SK-N-SH treated with all-trans-retinoic acid at 6 μM for 48 hours (cell line): ENCODE results near the gene WEE2.

Source experiments
- ATAC-seq: fragments of 200-7000 bp; cut with Tn5 transposase; 3 replicates; pipeline ENCODE4 v1.9.1; 2020; ENCODE audit warnings: mild to moderate bottlenecking, moderate library complexity
- CREB5 ChIP-seq: fragments of 250-450 bp; sonication (Bioruptor Pico); IDR thresholded peaks from 2 replicates; pipeline ENCODE4 v1.5.1; 2020; ENCODE audit warnings: low read depth, mild to moderate bottlenecking, moderate library complexity
- CSRNP3 ChIP-seq: fragments of 250-450 bp; sonication (Bioruptor Pico); IDR thresholded peaks from 2 replicates; pipeline ENCODE4 v1.5.1; 2021; ENCODE audit warnings: mild to moderate bottlenecking, moderate library complexity
- ESRRG ChIP-seq: fragments of 250-450 bp; sonication (Bioruptor Pico); IDR thresholded peaks from 2 replicates; pipeline ENCODE4 v1.6.1; 2021; ENCODE audit warnings: mild to moderate bottlenecking
- GLIS3 ChIP-seq: fragments of 250-450 bp; sonication (Bioruptor Pico); IDR thresholded peaks from 2 replicates; pipeline ENCODE4 v1.5.0; 2020; ENCODE audit warnings: mild to moderate bottlenecking, moderate library complexity
- ISL1 ChIP-seq: fragments of 250-450 bp; sonication (Bioruptor Pico); IDR thresholded peaks from 2 replicates; pipeline ENCODE4 v2.1.2; 2022; ENCODE audit warnings: mild to moderate bottlenecking, moderate library complexity
- OSR1 ChIP-seq: fragments of 250-450 bp; sonication (Bioruptor Pico); IDR thresholded peaks from 2 replicates; pipeline ENCODE4 v1.8.0; 2022; ENCODE audit warnings: moderate library complexity, mild to moderate bottlenecking, inconsistent platforms
- PATZ1 ChIP-seq: fragments of 250-450 bp; sonication (Bioruptor Pico); IDR thresholded peaks from 2 replicates; pipeline ENCODE4 v1.8.0; 2020; ENCODE audit warnings: mild to moderate bottlenecking, moderate library complexity, borderline replicate concordance
- POU6F1 ChIP-seq: fragments of 250-450 bp; sonication (Bioruptor Pico); IDR thresholded peaks from 2 replicates; pipeline ENCODE4 v1.8.0; 2021; ENCODE audit warnings: low read depth, mild to moderate bottlenecking, moderate library complexity, borderline replicate concordance
- PPARA ChIP-seq: fragments of 250-450 bp; sonication (Bioruptor Pico); IDR thresholded peaks from 2 replicates; pipeline ENCODE4 v1.5.0; 2020; ENCODE audit warnings: mild to moderate bottlenecking, borderline replicate concordance
- RARB ChIP-seq: fragments of 250-450 bp; sonication (Bioruptor Pico); IDR thresholded peaks from 2 replicates; pipeline ENCODE4 v1.8.0; 2021; ENCODE audit warnings: mild to moderate bottlenecking, moderate library complexity
- SNAI2 ChIP-seq: fragments of 250-450 bp; sonication (Bioruptor Pico); IDR thresholded peaks from 2 replicates; pipeline ENCODE4 v1.5.0; 2020; ENCODE audit warnings: mild to moderate bottlenecking, moderate library complexity
- TOX ChIP-seq: fragments of 250-450 bp; sonication (Bioruptor Pico); IDR thresholded peaks from 2 replicates; pipeline ENCODE4 v1.8.0; 2021; ENCODE audit warnings: mild to moderate bottlenecking, moderate library complexity, borderline replicate concordance
- ZC3H10 ChIP-seq: fragments of 250-450 bp; sonication (Bioruptor Pico); IDR thresholded peaks from 2 replicates; pipeline ENCODE4 v1.5.1; 2021; ENCODE audit warnings: mild to moderate bottlenecking, moderate library complexity
- ZFP3 ChIP-seq: fragments of 250-450 bp; sonication (Bioruptor Pico); IDR thresholded peaks from 2 replicates; pipeline ENCODE4 v1.5.0; 2020; ENCODE audit warnings: mild to moderate bottlenecking, moderate library complexity
- ZFP30 ChIP-seq: fragments of 450-650 bp; formaldehyde crosslinking; IDR thresholded peaks from 2 replicates; pipeline ENCODE4 v1.5.0; 2022; ENCODE audit warnings: mild to moderate bottlenecking, moderate library complexity
- ZNF70 ChIP-seq: fragments of 450-650 bp; formaldehyde crosslinking; IDR thresholded peaks from 2 replicates; pipeline ENCODE4 v1.5.0; 2020; ENCODE audit warnings: mild to moderate bottlenecking, moderate library complexity

Gene WEE2

GRCh38 chr7:141776374-141776773 lies 68.2 kb downstream of the WEE2 start, which contains the start of gene TAS2R4:
TSS of gene TAS2R4 (plus strand) at chr7:141776674. CDS start at chr7:141778489, 1,815 bp downstream.
- TF ChIP-seq SNAI2 (CRISPR knock-in tag) (no peak), ZNF70 (no peak), GLIS3 (CRISPR knock-in tag) (no peak), ESRRG (CRISPR knock-in tag) (no peak), ISL1 (CRISPR knock-in tag) (no peak), ZFP3 (CRISPR knock-in tag) (no peak), ZFP30 (CRISPR knock-in tag) (no peak), ZC3H10 (CRISPR knock-in tag) (no peak), TOX (CRISPR knock-in tag) (no peak), POU6F1 (CRISPR knock-in tag) (no peak), CREB5 (CRISPR knock-in tag) (no peak), CSRNP3 (CRISPR knock-in tag) (no peak), PATZ1 (CRISPR knock-in tag) (no peak), OSR1 (CRISPR knock-in tag) (no peak), RARB (CRISPR knock-in tag) (no peak), PPARA (CRISPR knock-in tag) (no peak)
- TF ChIP-seq, all 23 proteins: peak for 0
- no peak for ATAC-seq
